Cardiac fibroblast (primary cell): ENCODE measurements around the gene ZCCHC24.

ENCODE experiments used
- DNase-seq, 2 donors: peaks; one replicate each; pipeline versions ENCODE4 v3.0.0 to v3.0.0-alpha.2; 2010; ENCODE audit warnings: low read depth in 2 of 2
- H3K4me3 ChIP-seq, 2 donors: replicated peaks in 1 of 2; 1 replicate in 1 of 2; 2 replicates in 1 of 2; pipeline ENCODE4 v1.5.1; 2011; ENCODE audit warnings: low read depth in 2 of 2, low read length in 2 of 2, mild to moderate bottlenecking in 2 of 2, moderate library complexity in 1 of 2
- TF ChIP-seq, protein P1 (sequence below): IDR thresholded peaks from one replicate; pipeline ENCODE4 v1.5.1; 2011; ENCODE audit warnings: low read depth, mild to moderate bottlenecking, low read length, inconsistent platforms

Gene ZCCHC24

DNA sequence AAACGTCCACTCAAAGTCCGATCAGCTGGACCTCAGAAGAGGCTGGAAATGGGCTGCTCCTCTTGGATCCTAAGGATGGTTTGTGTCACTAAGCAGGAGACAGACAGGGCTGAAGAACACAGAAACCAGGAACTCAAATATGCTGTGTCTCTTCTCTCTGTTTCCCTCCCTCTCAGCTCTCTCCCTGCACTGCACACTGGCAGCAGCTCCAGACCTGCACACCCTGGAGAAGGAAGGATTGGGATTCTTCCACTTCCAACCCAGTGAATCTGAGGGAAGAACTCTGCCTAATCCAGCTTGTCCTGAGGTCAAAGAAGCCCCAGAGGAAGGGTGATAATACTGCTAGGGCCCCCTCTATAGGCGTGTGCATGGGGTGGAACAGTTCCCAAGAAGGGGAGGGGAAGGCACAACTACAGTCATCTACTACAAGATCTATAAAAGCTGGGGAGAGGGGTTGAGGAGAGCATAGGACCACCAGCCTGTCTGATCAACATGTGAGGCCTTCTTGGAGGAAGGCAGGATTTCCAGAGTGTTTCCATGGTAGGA lies 22.7 kb upstream of the ZCCHC24 start:
- H3K4me3 ChIP-seq: no peak overlapping the region
- DNase-seq: no peak
- TF ChIP-seq, protein P1, sequence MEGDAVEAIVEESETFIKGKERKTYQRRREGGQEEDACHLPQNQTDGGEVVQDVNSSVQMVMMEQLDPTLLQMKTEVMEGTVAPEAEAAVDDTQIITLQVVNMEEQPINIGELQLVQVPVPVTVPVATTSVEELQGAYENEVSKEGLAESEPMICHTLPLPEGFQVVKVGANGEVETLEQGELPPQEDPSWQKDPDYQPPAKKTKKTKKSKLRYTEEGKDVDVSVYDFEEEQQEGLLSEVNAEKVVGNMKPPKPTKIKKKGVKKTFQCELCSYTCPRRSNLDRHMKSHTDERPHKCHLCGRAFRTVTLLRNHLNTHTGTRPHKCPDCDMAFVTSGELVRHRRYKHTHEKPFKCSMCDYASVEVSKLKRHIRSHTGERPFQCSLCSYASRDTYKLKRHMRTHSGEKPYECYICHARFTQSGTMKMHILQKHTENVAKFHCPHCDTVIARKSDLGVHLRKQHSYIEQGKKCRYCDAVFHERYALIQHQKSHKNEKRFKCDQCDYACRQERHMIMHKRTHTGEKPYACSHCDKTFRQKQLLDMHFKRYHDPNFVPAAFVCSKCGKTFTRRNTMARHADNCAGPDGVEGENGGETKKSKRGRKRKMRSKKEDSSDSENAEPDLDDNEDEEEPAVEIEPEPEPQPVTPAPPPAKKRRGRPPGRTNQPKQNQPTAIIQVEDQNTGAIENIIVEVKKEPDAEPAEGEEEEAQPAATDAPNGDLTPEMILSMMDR: no peak

- TF ChIP-seq, protein P1: no peak
- no peak overlapping the region for H3K4me3 ChIP-seq
- DNase-seq: no peak
These were observed 19.9 kb upstream of the ZCCHC24 start for GRCh38 chr10:79465341-79465740.

GRCh38 chr10:79463578-79464496 lies 18.4 kb upstream of the ZCCHC24 start:
- H3K4me3 ChIP-seq: no peak overlapping the region
- TF ChIP-seq, protein P1: no peak
- peak; percentile 70 to 74 for DNase-seq

DNA sequence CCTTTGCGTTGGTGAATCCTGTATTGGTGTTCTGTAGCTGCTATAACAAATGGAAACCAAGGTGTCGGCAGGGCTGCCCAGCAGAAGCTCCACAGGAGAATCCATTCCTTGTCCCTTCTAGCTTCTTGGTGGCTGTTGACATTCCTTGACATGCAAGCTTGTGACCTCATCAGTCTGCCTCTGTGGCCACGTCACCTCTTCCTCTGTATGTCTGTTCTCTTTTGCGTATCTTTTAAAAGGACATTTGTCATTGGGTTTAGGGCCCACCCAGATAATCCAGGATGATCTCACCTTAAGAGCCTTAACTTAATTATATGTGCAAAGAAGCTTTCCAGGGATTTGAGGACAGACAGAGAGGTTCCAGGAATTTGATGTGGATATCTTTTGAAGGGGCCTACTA lies 15.3 kb upstream of the ZCCHC24 start:
- no peak overlapping the region for H3K4me3 ChIP-seq
- TF ChIP-seq, protein P1: no peak
- DNase-seq: no peak

DNA sequence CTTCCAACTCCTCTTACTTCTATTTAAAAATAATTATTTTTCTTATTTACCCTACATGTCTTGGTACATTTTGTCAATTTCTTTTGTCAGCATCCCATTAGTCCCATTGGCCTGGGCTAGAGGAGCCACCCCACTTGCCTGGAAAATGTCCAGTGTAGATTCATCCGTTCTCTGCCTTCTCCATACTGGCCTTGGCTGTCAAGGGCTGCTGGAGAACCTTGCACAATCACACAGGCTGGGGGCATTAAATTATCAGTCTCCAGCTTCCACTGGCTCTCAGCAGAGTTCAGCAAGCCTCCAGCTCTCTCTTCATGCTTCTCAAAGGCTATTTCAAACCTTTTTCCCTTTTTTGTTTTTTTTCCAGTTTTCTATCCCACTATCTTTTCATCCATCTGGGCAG lies 13.8 kb upstream of the ZCCHC24 start:
- TF ChIP-seq, protein P1: no peak
- peak in 1 of 2 donors; percentile 72 for DNase-seq

DNA sequence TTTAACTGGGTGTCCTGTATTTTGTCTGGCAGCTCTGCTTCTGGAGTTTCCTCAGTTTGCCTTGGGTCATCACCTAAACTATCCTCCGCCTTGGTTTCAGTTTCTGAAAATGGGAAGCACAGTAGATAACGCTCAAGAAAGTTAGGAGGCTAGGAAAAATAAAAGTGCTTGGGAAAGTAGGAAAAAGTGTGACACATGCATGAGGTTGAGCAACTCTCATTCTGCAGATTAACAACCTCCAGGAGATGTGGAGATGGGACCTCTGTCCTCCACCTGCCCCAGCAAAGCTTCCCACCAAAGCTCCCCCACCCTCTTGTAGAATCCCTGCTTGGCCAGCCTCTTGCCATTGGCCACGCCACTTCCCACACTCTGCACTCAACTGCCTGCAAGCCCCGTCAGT lies 13.1 kb upstream of the ZCCHC24 start:
- TF ChIP-seq, protein P1: no peak
- DNase-seq: no peak
- H3K4me3 ChIP-seq: no peak overlapping the region

More for the DNA sequence above, 13.8 kb upstream of the ZCCHC24 start:
- H3K4me3 ChIP-seq: no peak overlapping the region
